GM10248 (cell line): Measurements from ENCODE around the gene FGFBP2.

ENCODE experiments used
- CTCF ChIA-PET: fragments of 300-600 bp; sonication (Branson Sonifier 250); formaldehyde crosslinking; extraction: SDS; loops from one replicate; lab custom pipeline; 2021; ENCODE audit warnings: antibody characterized with exemption; lab: Yijun Ruan, JAX
- POLR2A ChIA-PET: fragments of 350-650 bp; sonication (Branson Sonifier 250); formaldehyde crosslinking; extraction: SDS; loops from one replicate; lab custom pipeline; 2020; ENCODE audit warnings: antibody characterized with exemption; lab: Yijun Ruan, JAX
- DNase-seq: peaks from one replicate; pipeline ENCODE4 v3.0.0; 2012; ENCODE audit errors: extremely low spot score
- CTCF ChIP-seq: IDR thresholded peaks from 2 replicates; pipeline ENCODE4 v1.5.1; 2012; ENCODE audit warnings: mild to moderate bottlenecking, low read depth; ENCODE audit errors: extremely low read depth, missing control alignments, control extremely low read depth

Gene FGFBP2

GRCh38 chr4:15971068-15971801 is 8.3 kb upstream of the FGFBP2 start:
- ChIA-PET POLR2A (no interaction called here), CTCF (interaction anchor here (1.2 to 1.9 kb wide), 3 partner anchors 15 to 88 kb away, joined by 3 to 8 read pairs (median 3); no protein-coding TSS in a partner anchor)
- TF ChIP-seq CTCF = no peak
- DNase-seq = no peak

GRCh38 chr4:15968551-15969300 is 5.8 kb upstream of the FGFBP2 start:
- ChIA-PET POLR2A (no interaction called here), CTCF (no interaction called here)
- TF ChIP-seq CTCF = no peak
- no peak for DNase-seq

GRCh38 chr4:15965325-15965724 is 2.4 kb upstream of the FGFBP2 start:
- ChIA-PET CTCF (interaction anchor here (0.7 to 1.9 kb wide), 4 partner anchors 9 to 160 kb away, joined by 3 to 6 read pairs (median 4); no protein-coding TSS in a partner anchor), POLR2A (no interaction called here)
- DNase-seq = no peak
- no peak for TF ChIP-seq CTCF

- TF ChIP-seq CTCF = no peak
- ChIA-PET POLR2A (no interaction called here), CTCF (interaction anchor here (1.7 to 2.6 kb wide), 3 partner anchors 8 to 159 kb away, joined by 4 to 10 read pairs (median 6); no protein-coding TSS in a partner anchor)
- DNase-seq = no peak
Observed at GRCh38 chr4:15964159-15964558, 1.2 kb upstream of the FGFBP2 start.

GRCh38 chr4:15963576-15963975 is 601 bp upstream of the FGFBP2 start:
- ChIA-PET POLR2A (no interaction called here), CTCF (interaction anchor here (0.7 to 2.6 kb wide), 4 partner anchors 10 to 301 kb away, joined by 3 to 10 read pairs (median 4); no protein-coding TSS in a partner anchor)
- TF ChIP-seq CTCF = no peak
- DNase-seq = peak; percentile 68

GRCh38 chr4:15961781-15962510 is 1.0 kb downstream of the FGFBP2 start:
- ChIA-PET CTCF (interaction anchor here (0.8 to 2.6 kb wide), 6 partner anchors 8 to 156 kb away, joined by 3 to 10 read pairs (median 4); no protein-coding TSS in a partner anchor), POLR2A (no interaction called here)
- DNase-seq = no peak
- TF ChIP-seq CTCF = no peak
